NCI-H2107 treated with DMSO at 0.1 percent for 48 hours (cell line): Measurements from ENCODE around the gene PNPLA7.

Source experiments
- DNase-seq: peaks from one replicate; lab custom pipeline; 2025; ENCODE audit not compliant: unreplicated experiment; lab: John Stamatoyannopoulos, UW

The PNPLA7 gene

DNA sequence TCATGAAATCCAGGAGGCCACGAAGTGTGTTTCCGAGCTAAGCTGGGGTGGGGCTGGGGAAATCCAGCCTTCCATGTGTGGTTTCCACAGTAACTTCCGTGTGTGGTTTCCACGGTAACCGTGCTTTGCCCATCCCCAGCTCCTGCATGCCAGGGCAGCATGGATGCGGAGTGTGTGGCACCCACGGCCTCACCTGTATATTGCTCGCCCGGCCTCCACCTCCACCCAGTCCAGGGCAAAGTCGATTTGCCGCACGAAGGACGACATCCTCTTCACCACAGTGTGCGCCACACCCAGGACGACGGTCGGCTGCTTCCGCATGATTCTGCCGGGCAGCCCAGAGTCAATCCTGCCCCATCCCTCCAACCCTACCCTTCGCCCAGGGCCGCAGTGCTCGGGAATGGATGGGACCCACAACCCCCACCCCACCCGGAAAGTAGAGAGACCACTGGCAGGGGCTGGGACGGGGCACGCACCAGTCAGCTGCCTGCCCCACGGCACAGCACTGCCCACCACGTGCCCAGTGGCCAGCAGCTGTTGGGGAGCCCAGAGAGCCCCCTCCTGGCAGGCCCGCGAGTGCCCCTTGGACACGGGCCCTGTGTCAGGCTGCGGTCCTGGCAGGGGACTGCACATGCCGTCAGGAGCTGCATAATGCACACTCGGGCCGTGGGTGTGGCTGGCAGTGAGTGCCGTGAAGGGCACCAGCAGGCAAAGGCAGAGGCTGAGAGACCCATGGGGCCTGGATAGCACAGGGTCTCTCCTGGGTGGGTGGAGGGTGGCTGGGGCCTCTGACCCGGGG is 52.1 kb downstream of the PNPLA7 start:
- DNase-seq, result no peak

GRCh38 chr9:137496601-137497375 is 53.4 kb downstream of the PNPLA7 start:
- no peak for DNase-seq

DNA sequence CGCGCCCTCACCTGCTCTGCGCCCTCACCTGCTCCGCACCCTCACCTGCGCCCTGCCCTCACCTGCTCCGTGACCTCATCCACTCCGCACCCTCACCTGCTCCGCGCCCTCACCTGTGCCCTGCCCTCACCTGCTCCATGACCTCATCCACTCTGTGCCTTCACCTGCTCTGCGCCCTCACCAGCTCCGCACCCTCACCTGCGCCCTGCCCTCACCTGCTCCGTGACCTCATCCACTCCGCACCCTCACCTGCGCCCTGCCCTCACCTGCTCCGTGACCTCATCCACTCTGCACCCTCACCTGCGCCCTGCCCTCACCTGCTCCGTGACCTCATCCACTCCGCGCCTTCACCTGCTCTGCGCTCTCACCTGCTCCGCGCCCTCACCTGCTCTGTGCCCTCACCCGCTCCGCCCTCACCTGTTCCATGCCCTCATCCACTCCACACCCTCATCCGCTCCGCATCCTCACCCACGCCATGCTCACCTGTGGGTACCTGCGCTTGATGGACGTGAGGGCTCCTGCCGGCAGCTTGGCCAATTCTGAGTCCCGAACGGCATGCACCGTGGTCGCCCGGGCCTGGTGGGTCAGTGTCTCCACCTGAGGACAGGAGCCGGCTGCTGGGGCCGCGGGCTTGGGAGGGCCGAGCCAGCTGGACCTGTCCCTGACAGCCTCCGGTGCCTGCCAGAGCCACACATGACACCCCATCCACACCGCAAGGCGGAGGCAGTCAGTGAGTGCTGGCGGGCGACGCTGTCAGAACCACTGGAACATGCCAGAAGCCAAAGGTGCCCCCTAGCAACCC is 55.5 kb downstream of the PNPLA7 start:
- DNase-seq, result no peak

GRCh38 chr9:137494104-137494544 is 56.1 kb downstream of the PNPLA7 start:
- DNase-seq, result no peak

- DNase-seq, result no peak
These were observed 56.7 kb downstream of the PNPLA7 start for GRCh38 chr9:137493364-137494103.

DNA sequence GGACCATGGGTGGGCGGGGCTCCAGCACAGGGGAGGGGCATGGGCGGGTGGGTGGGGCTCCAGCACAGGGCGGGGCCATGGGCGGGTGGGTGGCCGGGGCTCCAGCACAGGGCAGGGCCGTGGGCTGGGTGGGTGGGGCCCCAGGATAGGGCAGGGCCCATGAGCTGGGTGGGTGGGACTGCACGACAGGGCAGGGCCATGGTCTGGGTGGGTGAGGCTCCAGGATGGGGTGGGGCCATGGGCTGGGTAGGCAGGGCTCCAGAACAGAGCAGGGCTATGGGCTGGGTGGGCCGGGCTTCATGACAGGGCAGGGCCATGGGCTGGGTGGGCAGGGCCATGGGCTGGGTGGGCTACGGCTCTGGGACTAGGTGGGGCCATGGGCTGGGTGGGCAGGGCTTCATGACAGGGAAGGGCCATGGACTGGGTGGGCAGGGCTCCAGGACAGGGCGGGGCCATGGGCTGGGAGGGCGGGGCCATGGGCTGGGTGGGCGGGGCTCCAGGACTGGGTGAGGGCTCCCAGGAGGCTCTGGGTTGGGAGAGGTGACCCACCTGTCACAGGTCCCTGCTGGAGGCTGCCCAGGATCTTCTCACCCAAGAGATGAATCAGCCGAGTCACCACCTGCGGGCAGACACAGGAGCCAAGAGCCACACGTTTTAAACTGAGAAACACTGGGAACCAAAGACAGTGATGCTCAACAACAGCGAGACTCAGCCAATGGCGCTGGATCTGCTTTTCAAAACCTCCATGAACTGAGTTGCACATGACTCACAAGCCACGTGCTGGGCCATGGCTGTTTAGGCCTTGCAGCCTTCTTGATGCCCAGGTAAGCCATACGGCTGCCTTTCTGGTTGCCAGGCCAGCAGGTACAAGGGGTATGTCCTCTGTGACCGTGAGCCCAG is 57.5 kb downstream of the PNPLA7 start:
- no peak for DNase-seq

DNA sequence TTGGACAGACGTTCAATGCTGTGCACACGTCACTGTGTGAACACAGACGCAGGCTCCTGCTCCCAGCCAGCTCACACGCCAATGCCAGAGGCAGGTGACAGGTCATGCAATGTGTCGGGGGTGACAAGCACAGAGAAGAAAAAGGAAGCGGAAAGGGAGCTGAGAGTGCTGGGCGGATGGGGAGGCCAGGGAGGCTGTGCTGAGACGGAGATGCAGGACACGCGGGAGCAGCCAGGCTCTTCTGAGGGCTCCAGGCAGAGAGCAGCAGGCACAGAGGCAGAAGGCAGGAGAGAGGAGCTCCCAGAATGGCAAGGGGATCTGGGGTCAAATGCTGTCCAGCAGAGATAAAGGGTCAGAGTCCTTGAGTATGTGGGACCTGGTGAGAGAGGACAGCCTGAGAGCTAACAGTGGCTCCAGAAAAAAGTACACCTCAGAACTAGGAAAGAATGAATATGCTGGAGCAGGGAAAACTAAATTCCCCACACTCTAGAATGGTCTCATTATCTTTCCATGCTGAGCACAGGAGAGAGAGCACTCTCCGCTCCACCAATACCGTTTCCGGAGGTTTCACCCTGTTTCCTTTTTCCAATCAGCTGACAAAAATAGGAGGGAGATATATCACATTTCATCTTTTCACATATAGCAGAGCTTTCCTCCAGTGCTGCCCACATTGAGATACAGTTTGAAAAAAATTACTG is 58.3 kb downstream of the PNPLA7 start:
- DNase-seq, result no peak

GRCh38 chr9:137490532-137491186 is 59.5 kb downstream of the PNPLA7 start:
- DNase-seq, result peak; percentile 29

- no peak for DNase-seq
These were observed 61.3 kb downstream of the PNPLA7 start for GRCh38 chr9:137488906-137489305.

GRCh38 chr9:137488327-137488653 is 61.9 kb downstream of the PNPLA7 start:
- DNase-seq, result peak; percentile 49

- peak; percentile 78 for DNase-seq
These were observed 62.5 kb downstream of the PNPLA7 start for GRCh38 chr9:137487454-137488326.

DNA sequence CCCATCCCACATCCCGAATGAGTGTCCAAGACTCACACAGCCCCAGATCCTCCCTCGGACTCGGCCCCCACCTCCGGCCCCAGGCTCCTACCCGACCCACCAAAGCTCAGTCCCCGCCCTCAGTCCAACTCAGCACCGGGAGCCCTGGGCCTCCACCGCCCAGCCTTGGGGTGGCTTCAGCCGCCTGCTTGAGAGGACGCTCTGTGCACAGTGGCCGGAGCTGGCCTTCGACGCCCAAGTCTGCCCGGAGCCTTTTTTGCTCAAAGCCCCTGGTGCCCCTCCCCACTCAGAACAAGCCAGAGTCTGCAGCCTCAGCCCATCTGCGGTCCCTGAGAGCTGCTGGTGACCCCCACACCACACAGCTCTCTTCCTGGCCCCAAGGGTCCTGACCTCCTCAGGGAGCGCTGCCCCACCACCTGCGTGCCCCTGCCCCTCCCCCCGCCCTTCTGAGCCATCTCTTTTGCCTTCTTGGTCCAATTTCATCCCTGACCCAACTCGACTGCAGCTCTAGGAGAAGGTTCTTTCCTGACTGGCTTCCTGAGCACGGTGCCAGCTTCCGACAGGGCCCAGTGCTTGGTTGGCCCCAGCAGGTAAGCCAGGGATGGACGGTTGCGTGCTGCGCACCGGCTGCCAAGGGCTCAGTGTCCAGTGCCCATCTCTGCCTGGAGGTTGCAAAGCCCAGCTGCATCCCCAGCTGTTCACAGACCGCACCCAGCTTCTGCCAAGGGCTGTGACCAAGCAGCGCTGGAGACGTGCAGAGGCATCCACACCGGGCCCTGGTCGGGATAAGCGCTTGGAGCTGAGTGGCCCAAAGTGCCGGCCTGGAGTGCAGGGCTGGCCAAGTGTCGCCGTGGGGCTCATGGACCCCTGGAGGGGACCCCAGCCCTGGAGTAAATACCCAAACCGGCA is 63.4 kb downstream of the PNPLA7 start:
- no peak for DNase-seq

- DNase-seq, result no peak
These were observed 64.1 kb downstream of the PNPLA7 start for GRCh38 chr9:137486141-137486490.

GRCh38 chr9:137485343-137486140 is 64.7 kb downstream of the PNPLA7 start:
- peak; percentile 35 for DNase-seq

GRCh38 chr9:137484551-137485315 is 65.5 kb downstream of the PNPLA7 start:
- DNase-seq, result no peak
